GM18517 (cell line): Measurements from ENCODE around the gene NCAM1.

Source experiments
- ATAC-seq: cut with Tn5 transposase; IDR thresholded peaks from one replicate; pipeline ENCODE4 v1.9.1; 2021; ENCODE audit warnings: mild to moderate bottlenecking, moderate library complexity; ENCODE audit not compliant: unreplicated experiment

Gene NCAM1

DNA sequence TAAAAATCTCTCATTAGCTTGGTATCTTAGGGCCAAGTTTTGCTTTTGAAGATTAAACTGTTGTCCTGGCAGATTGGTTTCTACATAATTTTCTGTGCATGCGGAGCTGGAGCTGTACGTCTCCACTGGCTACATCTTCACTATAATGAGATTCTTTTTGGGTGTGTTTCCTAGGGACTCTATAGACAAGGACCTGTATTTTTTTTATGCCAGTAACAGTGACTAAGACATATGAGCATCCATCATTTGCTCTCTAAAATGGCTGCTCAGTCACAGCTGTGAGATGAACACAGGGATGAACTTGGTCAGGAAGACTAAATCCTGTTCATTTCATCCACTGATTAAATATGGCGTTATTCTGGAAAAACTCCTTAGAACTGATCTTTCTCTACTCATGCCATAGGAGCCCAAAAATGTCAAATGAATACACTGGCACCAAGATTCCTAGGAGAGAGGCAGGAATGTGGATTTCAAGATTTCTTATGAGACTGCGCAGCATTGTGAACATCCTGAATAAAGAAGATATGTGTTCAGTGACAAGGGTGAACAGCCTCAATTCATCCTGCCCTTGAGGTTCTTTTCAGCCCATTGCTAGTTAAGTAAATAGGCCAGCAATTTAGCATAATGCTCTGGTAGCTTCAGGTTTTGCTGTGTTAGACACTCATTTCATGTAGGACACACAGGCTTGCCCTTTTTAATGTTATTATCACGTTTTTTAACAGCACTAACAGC is 168.2 kb downstream of the NCAM1 start:
- no peak for ATAC-seq

- ATAC-seq = no peak
These were observed 170.0 kb downstream of the NCAM1 start for GRCh38 chr11:113131036-113131775.

GRCh38 chr11:113133071-113133470 is 171.9 kb downstream of the NCAM1 start:
- no peak for ATAC-seq

GRCh38 chr11:113134626-113135025 is 173.4 kb downstream of the NCAM1 start:
- ATAC-seq = no peak

- ATAC-seq = no peak
These were observed 176.7 kb downstream of the NCAM1 start for GRCh38 chr11:113137713-113138529.

DNA sequence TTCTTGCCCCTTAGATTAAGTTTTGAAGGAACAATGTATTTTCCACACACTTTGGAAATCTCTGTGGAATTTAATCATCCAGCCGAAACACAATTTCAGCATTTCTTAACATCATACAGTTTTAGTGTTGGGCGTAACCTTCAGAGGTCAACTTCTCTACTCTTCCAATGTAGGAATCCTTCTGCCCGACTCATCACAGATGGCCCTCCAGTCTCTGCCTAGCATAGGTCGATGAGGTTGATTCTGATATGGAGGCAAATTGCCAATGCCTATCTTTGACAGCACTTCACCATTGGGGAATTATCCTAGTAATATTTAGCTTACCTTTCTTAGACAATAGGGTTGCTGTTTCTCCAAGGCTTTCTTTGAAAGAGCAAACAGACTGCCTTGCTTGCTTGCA is 177.5 kb downstream of the NCAM1 start:
- no peak for ATAC-seq

DNA sequence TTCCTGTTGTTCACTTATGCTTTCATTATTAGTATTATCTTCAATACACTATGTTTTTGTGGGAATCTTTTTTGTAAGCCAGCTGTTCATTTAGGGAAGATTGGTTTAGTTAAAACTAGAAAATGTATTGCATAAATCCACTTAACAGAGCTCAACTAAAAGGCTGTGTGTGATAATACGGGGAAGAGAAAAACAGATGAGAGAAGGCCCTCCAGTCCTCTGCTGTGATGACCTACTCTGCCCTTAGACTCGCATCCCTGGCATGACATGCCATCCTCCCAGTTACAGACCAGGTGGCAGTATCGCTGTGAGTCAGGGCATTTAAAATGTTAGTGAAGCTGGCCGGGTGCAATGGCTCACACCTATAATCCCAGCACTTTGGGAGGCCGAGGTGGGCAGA is 179.8 kb downstream of the NCAM1 start:
- no peak for ATAC-seq

- no peak for ATAC-seq
These were observed 181.3 kb downstream of the NCAM1 start for GRCh38 chr11:113142508-113142907.

DNA sequence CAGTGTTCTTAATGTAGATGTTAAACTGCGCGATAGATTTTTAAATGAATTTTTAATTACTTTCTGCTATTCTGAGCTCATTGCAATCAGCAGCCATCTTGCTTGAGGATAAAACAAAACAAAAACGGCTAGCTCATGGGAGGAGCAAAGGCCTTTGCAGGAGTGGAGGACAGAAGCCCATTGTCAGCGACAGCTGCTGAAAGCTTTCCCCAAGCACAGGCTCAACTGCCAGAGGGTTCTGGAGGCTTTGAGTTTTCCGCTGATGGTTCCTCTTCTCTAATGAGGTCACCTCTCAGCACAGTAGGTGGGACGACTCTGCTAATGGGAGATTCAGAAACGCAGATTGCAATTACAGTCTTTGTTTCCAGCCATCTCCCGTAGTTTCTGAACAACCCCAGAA is 186.0 kb downstream of the NCAM1 start:
- no peak for ATAC-seq

- no peak for ATAC-seq
These were observed 186.9 kb downstream of the NCAM1 start for GRCh38 chr11:113148076-113148475.

- ATAC-seq = no peak
These were observed 187.4 kb downstream of the NCAM1 start for GRCh38 chr11:113148652-113149051.

DNA sequence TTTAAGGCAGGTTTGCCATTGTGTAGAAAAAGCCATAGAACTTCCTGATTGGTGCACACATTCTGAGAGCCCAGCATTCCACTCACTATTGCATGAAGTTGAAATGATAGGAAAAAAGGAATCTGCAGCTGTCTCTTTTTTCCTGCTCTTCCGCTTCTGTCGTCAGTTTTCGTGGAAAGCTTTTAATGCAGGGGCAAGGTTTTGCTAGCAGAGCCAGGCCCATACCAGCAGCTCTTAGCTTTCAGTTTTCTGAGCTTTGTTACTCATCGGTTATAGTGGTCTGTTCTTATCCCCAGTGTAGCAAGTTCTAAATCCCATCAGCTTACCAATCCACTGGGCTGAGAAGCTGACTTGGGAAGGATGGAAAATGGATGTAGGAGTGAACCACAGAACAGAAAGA is 190.3 kb downstream of the NCAM1 start:
- no peak for ATAC-seq

DNA sequence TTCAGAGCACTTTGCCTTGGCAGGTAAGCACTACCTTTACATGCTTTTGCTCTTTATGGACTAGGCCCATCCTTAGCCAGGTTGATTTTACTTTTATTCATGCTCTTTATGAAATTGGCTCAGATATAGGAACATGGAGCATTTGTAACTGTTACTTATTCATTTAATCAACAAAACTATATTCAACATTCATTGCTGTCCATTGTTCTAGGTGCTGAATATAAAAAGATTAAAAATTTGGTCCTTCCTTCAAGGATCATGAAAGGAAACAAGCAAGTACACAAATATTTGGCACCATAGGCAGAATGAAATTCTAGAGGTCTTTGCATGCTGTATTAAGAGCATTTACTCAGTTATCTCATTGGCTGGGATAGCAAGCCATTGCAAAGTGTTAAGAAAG is 191.3 kb downstream of the NCAM1 start:
- no peak for ATAC-seq

DNA sequence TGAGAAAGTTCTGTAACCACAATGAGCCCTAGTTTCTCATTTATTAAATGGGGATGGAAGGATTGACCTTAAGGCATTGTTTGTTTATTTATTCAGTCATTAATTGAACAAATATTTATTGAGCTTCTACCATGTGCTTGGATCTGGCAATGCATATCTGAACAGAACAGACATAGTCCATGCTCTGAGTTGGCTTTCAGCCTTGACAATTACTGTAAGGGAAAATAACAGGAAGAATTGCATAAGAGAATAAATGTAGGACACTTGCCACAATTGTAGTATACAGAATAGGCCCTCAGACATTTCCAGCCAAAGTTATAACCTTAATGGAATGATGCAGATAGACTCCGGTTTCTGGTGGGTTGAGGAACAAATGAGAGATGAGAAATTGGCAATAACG is 192.6 kb downstream of the NCAM1 start:
- ATAC-seq = no peak

GRCh38 chr11:113159988-113160807 is 199.0 kb downstream of the NCAM1 start:
- no peak for ATAC-seq

- ATAC-seq = no peak
These were observed 199.5 kb downstream of the NCAM1 start for GRCh38 chr11:113160808-113161124.

DNA sequence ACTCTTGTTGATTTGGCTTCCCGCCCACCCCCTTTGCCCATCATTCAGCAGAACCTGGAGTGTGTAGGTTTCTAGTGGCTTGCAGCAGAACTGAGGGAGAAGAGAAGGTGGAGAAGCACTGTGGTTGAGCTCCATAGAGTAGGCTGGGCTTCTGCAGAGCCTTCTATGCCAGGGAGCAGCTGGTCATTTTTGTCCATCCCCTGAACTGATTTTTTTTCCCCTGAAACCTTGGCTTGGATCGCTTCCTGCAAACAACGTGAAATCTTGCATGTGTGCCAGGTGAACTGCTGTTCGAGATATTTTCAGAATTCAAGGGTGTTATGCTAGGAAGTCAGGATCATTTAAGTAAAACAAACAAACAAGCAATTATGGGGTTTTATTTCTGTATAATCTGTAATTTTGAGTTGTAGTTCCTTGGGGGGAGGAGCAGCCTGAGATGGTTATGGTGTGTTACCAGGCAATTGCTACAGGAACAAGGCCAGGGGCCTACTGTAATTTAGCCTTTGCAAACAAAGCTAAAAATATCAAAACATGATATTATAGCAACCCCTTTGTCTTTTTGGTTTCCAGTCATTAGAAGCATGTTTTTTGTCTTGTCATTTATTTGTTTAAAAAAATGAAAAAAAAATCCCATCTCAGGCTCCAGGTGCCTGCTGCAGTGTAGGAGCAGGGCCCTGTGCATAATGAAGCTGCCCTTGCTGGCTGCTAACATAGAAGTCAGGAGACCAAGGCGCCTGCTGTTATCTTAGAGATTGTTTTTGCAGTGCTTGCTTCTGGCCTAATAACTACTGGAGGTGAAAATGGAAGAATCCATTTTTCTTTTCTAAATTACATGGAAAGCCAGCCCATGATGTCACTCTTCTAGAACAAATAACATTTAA is 200.7 kb downstream of the NCAM1 start:
- ATAC-seq = no peak

DNA sequence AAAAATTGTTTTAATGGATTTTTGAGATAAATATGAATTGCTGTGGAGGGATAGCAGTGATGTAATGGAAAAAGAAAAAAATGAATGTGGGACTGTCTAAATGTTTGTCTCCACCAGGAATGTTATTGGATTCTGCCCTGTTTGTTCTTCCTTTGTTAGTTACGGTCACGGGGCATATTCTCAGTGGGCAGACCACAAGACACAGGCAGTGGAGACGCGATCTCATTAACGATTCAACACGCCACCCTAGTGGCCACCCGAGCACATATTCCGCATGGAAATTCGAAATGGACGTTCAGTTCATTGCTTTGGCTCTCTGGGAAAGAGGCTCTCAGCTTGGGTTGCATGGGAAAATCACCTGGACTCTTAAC is 201.4 kb downstream of the NCAM1 start:
- no peak for ATAC-seq

DNA sequence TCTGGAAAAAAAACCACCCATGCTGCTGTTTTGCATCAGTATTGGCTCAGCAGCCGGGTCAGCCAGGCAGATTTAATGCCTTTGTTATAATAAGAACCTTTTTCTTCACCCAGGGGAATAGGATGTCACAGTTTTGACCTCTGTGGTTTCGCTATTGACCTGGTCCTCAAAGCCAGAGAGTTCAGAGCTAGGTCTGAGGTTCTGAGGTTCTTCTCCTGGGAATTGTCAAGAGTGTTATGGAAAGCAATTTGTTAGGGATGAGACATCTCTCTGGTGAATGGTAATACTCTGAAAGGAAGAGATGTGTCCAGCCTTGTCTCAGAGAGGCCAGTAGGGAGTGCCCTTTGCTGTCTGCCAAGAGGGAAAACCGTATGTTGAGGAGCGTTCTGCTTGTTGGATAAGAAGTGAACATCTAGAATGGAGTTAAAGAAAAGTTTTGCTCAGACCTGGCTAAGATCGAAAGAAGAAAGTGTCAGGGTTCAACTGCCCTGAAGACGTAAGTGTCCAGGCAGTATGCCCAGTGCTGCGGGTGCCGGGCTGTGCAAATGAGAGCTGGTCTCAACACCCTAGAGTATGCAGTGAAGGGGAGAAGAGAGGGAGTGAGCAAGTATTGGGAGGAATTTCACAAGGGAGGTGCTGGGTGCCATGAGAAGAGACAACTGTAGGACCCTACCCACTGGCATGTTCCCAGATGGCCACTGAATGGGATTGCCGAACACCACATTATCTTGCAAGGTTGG is 202.2 kb downstream of the NCAM1 start:
- no peak for ATAC-seq
